ENCODE results near the gene XYLT1.

The XYLT1 gene

GRCh38 chr16:17457513-17457912 lies 13.2 kb downstream of the XYLT1 start:
- no peak for DNase-seq

GRCh38 chr16:17454162-17454730 lies 16.5 kb downstream of the XYLT1 start:
- DNase-seq, result no peak

- no peak for DNase-seq
Measured at GRCh38 chr16:17453364-17454038, 17.3 kb downstream of the XYLT1 start.

- no peak for DNase-seq
Measured at GRCh38 chr16:17452922-17453321, 17.8 kb downstream of the XYLT1 start.

GRCh38 chr16:17451843-17452242 lies 18.9 kb downstream of the XYLT1 start:
- DNase-seq, result no peak

- DNase-seq, result no peak
Measured at GRCh38 chr16:17450291-17450690, 20.5 kb downstream of the XYLT1 start.

- DNase-seq, result no peak
Measured at GRCh38 chr16:17448640-17449638, 21.8 kb downstream of the XYLT1 start.

- no peak for DNase-seq
Measured at GRCh38 chr16:17447101-17447569, 23.6 kb downstream of the XYLT1 start.

GRCh38 chr16:17446661-17447060 lies 24.1 kb downstream of the XYLT1 start:
- no peak for DNase-seq

GRCh38 chr16:17445421-17445820 lies 25.3 kb downstream of the XYLT1 start:
- no peak for DNase-seq

- no peak for DNase-seq
Measured at GRCh38 chr16:17444658-17445057, 26.1 kb downstream of the XYLT1 start.

GRCh38 chr16:17440131-17440530 lies 30.6 kb downstream of the XYLT1 start:
- DNase-seq, result no peak

- DNase-seq, result no peak
Measured at GRCh38 chr16:17439580-17439979, 31.2 kb downstream of the XYLT1 start.

- no peak for DNase-seq
Measured at GRCh38 chr16:17437981-17438380, 32.8 kb downstream of the XYLT1 start.

GRCh38 chr16:17437127-17437720 lies 33.5 kb downstream of the XYLT1 start:
- no peak for DNase-seq

- DNase-seq, result no peak
Measured at GRCh38 chr16:17435318-17435717, 35.4 kb downstream of the XYLT1 start.

- DNase-seq, result no peak
Measured at GRCh38 chr16:17433577-17434451, 36.9 kb downstream of the XYLT1 start.

- DNase-seq, result no peak
Measured at GRCh38 chr16:17432901-17433576, 37.7 kb downstream of the XYLT1 start.

GRCh38 chr16:17431968-17432625 lies 38.7 kb downstream of the XYLT1 start:
- DNase-seq, result no peak

- no peak for DNase-seq
Measured at GRCh38 chr16:17431012-17431411, 39.7 kb downstream of the XYLT1 start.

GRCh38 chr16:17426451-17426850 lies 44.3 kb downstream of the XYLT1 start:
- no peak for DNase-seq
